Epithelial cell of proximal tubule (primary cell): ENCODE measurements around the gene AKR1B15. TPM values are rescaled to one million over a fixed set of nuclear protein-coding genes. Genes with fewer than 3 reads are reported as not detected.
"Not testable (repeated sequence)": the region's sequence is repeated elsewhere in the genome, so short reads cannot be mapped to it uniquely, and the experiment has no call there.

Experiments used
- DNase-seq: peaks from one replicate; pipeline ENCODE4 v3.0.0-alpha.2; 2011; ENCODE audit warnings: low read depth
- H3K4me3 ChIP-seq: 2 replicates; pipeline ENCODE4 v1.5.1; 2011; ENCODE audit warnings: low read depth, mild to moderate bottlenecking, low read length
- total RNA-seq: library from RNA; depleted of rRNA; stranded (reverse); fragments of >200 nt; gene quantifications from 2 replicates; pipeline ENCODE4 v1.2.3, GENCODE V29; 2015
- TF ChIP-seq, protein P1 (sequence below): conservative IDR thresholded peaks from 2 replicates; pipeline ENCODE4 v1.5.1; 2012; ENCODE audit warnings: low read depth, mild to moderate bottlenecking, low read length

The AKR1B15 gene
- total RNA-seq, 1 donor from 2014 or later: not detected

DNA sequence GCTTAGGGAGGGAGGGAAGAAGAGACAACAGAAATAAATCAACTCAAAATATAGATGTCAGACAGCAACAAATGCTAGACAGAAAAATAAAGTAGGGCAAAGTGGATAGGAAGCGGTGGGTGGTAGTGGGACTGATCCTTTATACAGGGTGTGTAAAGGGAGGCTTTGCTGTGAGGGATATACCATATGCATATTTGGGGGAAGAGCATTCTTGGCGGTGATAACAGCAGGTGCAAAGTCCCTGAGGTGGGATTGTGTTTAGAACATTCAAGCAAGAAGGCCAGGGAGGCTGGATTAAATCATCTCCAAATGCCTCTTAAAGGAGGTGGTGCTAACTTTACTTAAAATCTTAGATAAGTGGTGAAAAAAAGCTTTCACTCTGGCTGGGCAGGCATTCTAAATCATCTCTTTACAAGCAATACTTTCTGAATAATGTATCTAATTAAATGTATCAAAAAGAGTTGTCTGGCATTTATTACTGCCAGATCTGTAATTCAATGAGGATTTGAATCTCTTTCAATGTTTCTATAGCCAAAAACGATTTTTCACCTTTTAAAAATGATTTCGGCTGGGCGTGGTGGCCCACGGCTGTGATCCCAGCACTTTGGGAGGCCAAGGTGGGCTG lies 9.4 kb upstream of the AKR1B15 start:
- H3K4me3 ChIP-seq: no peak overlapping the region
- no peak for DNase-seq
- TF ChIP-seq, protein P1, sequence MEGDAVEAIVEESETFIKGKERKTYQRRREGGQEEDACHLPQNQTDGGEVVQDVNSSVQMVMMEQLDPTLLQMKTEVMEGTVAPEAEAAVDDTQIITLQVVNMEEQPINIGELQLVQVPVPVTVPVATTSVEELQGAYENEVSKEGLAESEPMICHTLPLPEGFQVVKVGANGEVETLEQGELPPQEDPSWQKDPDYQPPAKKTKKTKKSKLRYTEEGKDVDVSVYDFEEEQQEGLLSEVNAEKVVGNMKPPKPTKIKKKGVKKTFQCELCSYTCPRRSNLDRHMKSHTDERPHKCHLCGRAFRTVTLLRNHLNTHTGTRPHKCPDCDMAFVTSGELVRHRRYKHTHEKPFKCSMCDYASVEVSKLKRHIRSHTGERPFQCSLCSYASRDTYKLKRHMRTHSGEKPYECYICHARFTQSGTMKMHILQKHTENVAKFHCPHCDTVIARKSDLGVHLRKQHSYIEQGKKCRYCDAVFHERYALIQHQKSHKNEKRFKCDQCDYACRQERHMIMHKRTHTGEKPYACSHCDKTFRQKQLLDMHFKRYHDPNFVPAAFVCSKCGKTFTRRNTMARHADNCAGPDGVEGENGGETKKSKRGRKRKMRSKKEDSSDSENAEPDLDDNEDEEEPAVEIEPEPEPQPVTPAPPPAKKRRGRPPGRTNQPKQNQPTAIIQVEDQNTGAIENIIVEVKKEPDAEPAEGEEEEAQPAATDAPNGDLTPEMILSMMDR: no peak

DNA sequence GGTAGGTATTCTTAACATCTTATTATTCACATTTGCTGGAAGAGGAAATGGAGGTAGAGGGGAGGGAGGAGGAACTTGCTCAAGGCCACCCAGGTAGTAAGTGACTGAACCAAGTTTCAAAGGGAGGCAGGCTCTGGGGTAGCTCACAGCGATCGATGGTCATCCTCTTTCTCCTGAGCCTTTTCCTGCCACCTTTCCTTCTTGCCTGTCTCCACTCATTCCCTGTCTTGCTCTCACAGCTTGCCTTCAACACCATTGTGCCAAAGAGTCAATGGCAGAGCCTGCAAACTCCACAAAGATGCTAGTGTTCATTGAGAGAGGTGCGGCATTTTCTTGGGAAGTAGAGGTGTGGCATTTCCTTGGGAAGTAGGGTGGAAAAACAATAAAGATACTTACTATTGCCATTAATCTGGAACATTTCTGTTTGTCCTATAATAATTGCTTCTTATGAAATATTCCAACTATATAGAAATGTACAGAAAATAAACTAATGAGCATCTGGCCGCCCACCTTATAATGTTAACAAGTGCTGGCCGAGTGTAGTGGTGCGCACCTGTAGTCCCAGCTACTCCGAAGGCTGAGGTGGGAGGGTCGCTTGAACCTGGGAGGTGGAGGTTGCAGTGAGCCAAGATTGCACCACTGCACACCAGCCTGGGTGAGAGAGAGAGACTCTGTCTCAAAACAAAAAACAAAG lies 7.3 kb upstream of the AKR1B15 start:
- H3K4me3 ChIP-seq: not testable (repeated sequence)

DNA sequence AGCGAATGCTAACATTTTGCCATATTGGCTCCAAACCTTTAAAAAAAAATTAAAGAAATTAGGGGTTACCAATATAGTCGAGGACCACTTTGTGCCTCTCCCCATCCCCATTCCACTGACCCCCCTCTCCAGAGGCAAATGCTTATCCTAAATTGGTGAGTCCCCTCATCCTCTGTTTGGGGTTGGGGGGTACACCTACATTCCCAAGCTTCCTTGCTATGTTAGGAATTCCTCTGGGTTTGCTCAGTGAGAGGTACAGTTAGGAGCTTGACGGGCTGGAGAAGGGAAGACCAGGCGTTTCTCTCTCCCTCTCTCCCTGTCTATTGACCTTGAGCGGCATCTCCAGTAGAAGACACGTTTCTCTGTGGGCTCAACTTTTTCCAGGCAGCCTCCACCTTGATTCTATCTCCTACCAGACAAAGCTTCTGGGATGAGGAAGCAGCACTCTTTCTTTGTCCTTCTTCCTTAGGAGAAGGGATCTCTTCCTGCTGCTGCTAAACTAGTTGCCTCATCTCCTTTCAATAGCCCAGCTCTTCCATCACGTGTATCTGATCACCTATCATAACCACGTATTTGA lies 6.6 kb upstream of the AKR1B15 start:
- no peak overlapping the region for H3K4me3 ChIP-seq
- TF ChIP-seq, protein P1: no peak
- DNase-seq: no peak

More for the DNA sequence above, 7.3 kb upstream of the AKR1B15 start:
- DNase-seq: not testable (repeated sequence)

DNA sequence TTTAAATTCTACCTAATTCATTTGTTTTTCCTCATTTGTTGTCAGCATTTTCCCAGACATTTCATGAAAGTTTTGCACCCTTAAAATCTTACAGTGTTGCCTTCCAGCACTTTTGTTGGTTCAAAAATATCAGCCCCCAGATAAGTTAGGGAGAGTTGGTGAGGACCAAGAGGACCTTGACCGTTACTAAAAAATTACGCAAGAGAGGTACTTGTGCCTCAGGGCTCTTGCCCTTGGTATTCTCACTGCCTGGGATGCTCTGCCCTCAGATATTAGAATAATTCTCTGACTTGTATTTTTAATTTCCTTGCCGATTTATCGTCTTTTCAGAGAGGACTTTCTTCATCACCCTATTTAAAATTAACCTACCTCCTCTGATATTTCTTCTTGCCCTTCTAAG lies 3.5 kb upstream of the AKR1B15 start:
- TF ChIP-seq, protein P1: no peak
- H3K4me3 ChIP-seq: no peak overlapping the region
- DNase-seq: no peak

DNA sequence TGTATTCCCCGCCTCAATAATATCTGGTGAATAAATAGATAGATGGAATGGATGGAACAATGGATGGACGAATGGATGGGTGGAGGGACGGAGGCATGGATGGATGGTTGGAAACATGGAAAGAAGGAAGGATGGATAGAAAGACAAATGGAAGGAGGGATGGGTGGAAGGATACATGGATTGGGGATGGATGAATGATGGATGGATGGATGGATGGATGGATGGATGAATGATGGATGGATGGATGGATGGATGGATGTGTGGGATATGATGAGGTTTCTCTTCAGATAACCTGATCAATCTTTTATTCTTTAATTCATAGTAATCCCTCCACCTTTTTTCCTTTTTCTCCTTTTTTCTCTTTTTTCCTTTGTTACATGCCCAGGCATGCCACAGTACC lies 3.0 kb upstream of the AKR1B15 start:
- DNase-seq: no peak
- no peak overlapping the region for H3K4me3 ChIP-seq
- TF ChIP-seq, protein P1: no peak

DNA sequence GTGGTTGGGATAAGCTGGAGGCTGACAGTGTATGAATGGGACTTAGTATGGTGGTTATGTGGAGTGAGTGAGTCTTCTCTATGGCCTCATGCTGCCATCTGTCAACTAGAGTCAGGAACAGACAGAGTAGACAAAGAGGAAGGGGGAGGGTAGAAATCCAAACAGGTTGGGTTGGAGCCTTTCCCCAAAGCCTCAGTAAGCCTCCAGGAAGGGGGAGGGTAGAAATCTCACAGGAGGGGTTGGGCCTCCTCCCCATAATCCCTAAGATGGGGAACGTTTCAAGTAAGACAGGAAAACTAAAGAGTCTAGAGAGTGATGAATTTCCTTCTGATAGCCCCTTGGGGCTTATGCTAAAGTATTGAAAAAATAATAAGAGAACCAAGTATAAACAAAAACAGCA lies 2.0 kb upstream of the AKR1B15 start:
- DNase-seq: no peak
- no peak overlapping the region for H3K4me3 ChIP-seq
- TF ChIP-seq, protein P1: no peak

DNA sequence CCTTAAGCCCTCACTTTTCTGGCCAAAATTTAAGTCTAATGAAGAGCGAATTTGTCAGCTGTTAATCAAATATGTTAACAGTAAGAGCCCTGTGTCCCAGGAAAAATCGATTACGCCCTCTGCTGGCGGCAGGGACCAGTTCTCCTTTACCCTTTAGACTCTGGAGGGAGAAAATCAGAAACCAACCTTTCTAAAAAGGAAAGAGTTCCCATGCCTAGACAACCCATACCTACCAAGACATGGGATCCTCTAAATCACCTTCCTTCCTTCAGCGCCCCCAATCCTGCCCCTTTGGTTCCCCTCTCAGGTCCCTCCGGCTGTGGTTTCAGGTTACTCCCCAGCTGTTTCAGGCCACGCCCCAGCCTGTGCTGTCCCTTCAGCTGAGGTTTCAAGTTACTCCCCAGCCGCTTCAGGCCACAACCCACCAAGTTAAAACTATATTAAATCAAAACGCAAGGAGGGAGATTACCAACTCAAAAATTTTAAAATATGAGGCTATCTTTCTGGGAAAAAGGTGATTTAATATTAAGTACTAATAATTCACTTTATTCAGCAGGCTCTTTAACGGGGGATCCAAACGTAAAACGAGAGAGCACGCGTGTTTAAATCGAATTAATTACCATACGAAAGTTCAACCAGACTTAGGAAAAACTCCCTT lies 1.4 kb upstream of the AKR1B15 start:
- no peak for DNase-seq

More for the DNA sequence above, 1.4 kb upstream of the AKR1B15 start:
- peak overlapping the region; percentile 54 for H3K4me3 ChIP-seq
- TF ChIP-seq, protein P1: peak; percentile 95
